ENCODE results near the gene MTRF1L.
"Not testable (repeated sequence)": the region's sequence is repeated elsewhere in the genome, so short reads cannot be mapped to it uniquely, and the experiment has no call there.

Gene MTRF1L

DNA sequence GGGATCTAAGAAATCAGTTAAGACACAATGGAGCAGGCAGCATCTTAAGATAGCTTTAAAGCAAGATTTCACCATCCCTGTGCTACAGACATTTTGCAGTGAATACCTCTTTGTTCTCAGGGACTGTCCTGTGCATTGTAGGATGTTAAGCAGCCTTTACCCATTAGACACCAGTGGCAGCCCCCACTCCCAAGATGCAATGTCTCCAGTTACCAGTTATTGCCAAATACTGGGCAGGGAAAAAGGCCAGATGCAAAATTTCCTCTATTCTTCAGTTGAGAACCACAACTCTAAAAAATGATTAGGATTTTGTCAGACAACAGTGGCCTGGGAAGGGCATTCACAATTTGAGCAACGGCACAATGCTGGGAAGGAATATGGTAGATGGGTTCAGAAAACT is 25.8 kb downstream of the MTRF1L start:
- H3K4me3 ChIP-seq (ENCODE audit: low read depth, low read length) = no peak overlapping the region
- H3K4me2 ChIP-seq (ENCODE audit: low read length) = no peak overlapping the region
- H3K4me1 ChIP-seq = no peaks in the 10 kb centered on the region
- no peaks in the 10 kb centered on the region for H3K9me3 ChIP-seq (ENCODE audit: control insufficient read depth, low read length)
- TF ChIP-seq, protein P1, sequence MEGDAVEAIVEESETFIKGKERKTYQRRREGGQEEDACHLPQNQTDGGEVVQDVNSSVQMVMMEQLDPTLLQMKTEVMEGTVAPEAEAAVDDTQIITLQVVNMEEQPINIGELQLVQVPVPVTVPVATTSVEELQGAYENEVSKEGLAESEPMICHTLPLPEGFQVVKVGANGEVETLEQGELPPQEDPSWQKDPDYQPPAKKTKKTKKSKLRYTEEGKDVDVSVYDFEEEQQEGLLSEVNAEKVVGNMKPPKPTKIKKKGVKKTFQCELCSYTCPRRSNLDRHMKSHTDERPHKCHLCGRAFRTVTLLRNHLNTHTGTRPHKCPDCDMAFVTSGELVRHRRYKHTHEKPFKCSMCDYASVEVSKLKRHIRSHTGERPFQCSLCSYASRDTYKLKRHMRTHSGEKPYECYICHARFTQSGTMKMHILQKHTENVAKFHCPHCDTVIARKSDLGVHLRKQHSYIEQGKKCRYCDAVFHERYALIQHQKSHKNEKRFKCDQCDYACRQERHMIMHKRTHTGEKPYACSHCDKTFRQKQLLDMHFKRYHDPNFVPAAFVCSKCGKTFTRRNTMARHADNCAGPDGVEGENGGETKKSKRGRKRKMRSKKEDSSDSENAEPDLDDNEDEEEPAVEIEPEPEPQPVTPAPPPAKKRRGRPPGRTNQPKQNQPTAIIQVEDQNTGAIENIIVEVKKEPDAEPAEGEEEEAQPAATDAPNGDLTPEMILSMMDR (IDR thresholded peaks at IDR 0.05) = no peak
- H3K79me2 ChIP-seq = peaks cover 16% of the 10 kb centered on the region
- no peak overlapping the region for H2AFZ ChIP-seq
- H3K36me3 ChIP-seq (ENCODE audit: control insufficient read depth, insufficient read depth, low read length) = no peaks in the 10 kb centered on the region
- no peaks in the 10 kb centered on the region for H3K27me3 ChIP-seq (ENCODE audit: control insufficient read depth, insufficient read depth, low read length)
- H3K9ac ChIP-seq = no peak overlapping the region
- H3K27ac ChIP-seq = no peak overlapping the region

DNA sequence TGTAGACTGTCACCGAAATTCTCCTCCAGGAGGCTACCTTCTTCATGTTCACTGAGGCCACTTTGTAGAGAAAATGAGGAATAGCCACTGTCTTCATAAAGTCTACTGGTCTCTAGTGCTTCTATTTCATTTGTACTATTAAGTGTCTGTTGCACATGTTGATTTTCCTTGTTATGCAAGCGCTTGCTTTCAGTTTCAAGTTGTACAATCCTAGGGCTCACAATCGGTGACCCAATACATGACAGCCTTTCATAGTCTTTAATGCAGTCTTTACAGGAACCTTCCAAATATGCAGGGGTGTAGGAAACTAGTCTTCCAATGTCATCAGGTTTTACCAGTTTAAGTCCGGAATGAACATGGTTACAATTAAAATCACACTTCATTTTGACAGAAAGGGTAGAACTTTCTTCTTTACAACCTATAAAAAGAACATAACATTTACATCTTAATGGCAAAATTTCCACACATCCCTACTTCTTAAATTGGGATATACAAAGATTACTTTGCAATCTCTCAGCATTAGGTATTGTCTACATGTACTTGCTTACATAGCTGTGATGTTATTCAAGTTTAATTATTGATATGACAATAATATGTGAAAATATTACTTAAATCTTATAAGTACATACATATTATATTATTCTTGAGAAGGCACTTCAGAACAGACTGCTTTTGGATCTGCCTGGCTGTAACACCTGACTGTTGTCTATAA is 27.1 kb downstream of the MTRF1L start:
- H3K4me1 ChIP-seq = no peaks in the 10 kb centered on the region
- H3K4me3 ChIP-seq (ENCODE audit: low read depth, low read length) = no peak overlapping the region
- H3K27ac ChIP-seq = no peak overlapping the region
- H3K27me3 ChIP-seq (ENCODE audit: control insufficient read depth, insufficient read depth, low read length) = no peaks in the 10 kb centered on the region
- TF ChIP-seq, protein P1 (IDR thresholded peaks at IDR 0.05) = no peak
- H3K9ac ChIP-seq = no peak overlapping the region
- H3K9me3 ChIP-seq (ENCODE audit: control insufficient read depth, low read length) = no peaks in the 10 kb centered on the region
- no peak overlapping the region for H2AFZ ChIP-seq
- H3K79me2 ChIP-seq = peaks cover 10% of the 10 kb centered on the region
- H3K36me3 ChIP-seq (ENCODE audit: control insufficient read depth, insufficient read depth, low read length) = no peaks in the 10 kb centered on the region
- H3K4me2 ChIP-seq (ENCODE audit: low read length) = no peak overlapping the region

DNA sequence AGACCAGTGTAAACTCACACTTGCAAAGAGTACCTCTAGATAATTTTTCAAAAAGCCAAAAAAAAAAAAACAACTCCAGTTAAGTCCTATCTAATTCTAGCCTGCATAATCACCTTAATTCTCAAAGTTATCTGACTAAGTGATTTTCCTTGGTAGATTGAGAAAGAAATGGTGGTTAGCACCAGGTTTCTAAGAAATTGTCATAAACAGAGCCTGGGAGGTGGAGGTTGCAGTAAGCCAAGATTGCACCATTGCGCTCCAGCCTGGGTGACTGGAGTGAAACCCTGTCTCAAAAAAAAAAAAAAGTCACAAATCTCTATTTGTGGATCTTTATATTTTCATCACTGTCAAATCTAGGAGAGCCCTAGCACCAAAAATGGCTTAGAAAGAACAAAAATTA is 28.6 kb downstream of the MTRF1L start:
- TF ChIP-seq, protein P1 (IDR thresholded peaks at IDR 0.05) = no peak
- Histone ChIP-seq H3K9ac (no peak overlapping the region), H3K4me2 (ENCODE audit: low read length) (no peak overlapping the region), H3K9me3 (ENCODE audit: control insufficient read depth, low read length) (no peaks in the 10 kb centered on the region), H3K27ac (no peak overlapping the region), H3K79me2 (peaks cover 7% of the 10 kb centered on the region), H3K27me3 (ENCODE audit: control insufficient read depth, insufficient read depth, low read length) (no peaks in the 10 kb centered on the region), H2AFZ (no peak overlapping the region), H3K4me1 (no peaks in the 10 kb centered on the region), H3K4me3 (ENCODE audit: low read depth, low read length) (no peak overlapping the region), H3K36me3 (ENCODE audit: control insufficient read depth, insufficient read depth, low read length) (no peaks in the 10 kb centered on the region)

- Histone ChIP-seq H3K27ac (no peak overlapping the region), H3K27me3 (ENCODE audit: control insufficient read depth, insufficient read depth, low read length) (no peaks in the 10 kb centered on the region), H3K4me1 (no peaks in the 10 kb centered on the region), H3K9ac (no peak overlapping the region), H3K36me3 (ENCODE audit: control insufficient read depth, insufficient read depth, low read length) (no peaks in the 10 kb centered on the region), H3K4me2 (ENCODE audit: low read length) (no peak overlapping the region), H2AFZ (no peak overlapping the region), H3K79me2 (no peaks in the 10 kb centered on the region), H3K9me3 (ENCODE audit: control insufficient read depth, low read length) (no peaks in the 10 kb centered on the region), H3K4me3 (ENCODE audit: low read depth, low read length) (no peak overlapping the region)
- TF ChIP-seq, protein P1 (IDR thresholded peaks at IDR 0.05) = no peak
These were observed 32.7 kb downstream of the MTRF1L start for GRCh38 chr6:152969688-152970418.

GRCh38 chr6:152966168-152966894 is 36.2 kb downstream of the MTRF1L start:
- H3K79me2 ChIP-seq; H3K4me2 ChIP-seq (ENCODE audit: low read length); H3K9ac ChIP-seq; H3K27ac ChIP-seq; H3K4me1 ChIP-seq; H3K9me3 ChIP-seq (ENCODE audit: control insufficient read depth, low read length); H2AFZ ChIP-seq; H3K36me3 ChIP-seq (ENCODE audit: control insufficient read depth, insufficient read depth, low read length); H3K27me3 ChIP-seq (ENCODE audit: control insufficient read depth, insufficient read depth, low read length); H3K4me3 ChIP-seq (ENCODE audit: low read depth, low read length): not testable (repeated sequence)
